GM12865 (cell line): Measurements from ENCODE around the gene DCAF5.
A peak's percentile ranks its signal among the peaks of the same experiment; 100 is the strongest.

Experiments used
- DNase-seq: peaks from one replicate; pipeline ENCODE4 v3.0.0; 2010; ENCODE audit warnings: low read depth
- H3K4me3 ChIP-seq: 2 replicates; pipeline ENCODE4 v1.5.1; 2011; ENCODE audit warnings: mild to moderate bottlenecking, low read depth, low read length, control low read depth
- TF ChIP-seq, protein P1 (sequence below): IDR thresholded peaks from 2 replicates; pipeline ENCODE4 v1.5.1; 2011; ENCODE audit warnings: low read length, control low read depth, low read depth, inconsistent platforms; ENCODE audit not compliant: insufficient read depth; ENCODE audit errors: missing control alignments

Gene DCAF5

DNA sequence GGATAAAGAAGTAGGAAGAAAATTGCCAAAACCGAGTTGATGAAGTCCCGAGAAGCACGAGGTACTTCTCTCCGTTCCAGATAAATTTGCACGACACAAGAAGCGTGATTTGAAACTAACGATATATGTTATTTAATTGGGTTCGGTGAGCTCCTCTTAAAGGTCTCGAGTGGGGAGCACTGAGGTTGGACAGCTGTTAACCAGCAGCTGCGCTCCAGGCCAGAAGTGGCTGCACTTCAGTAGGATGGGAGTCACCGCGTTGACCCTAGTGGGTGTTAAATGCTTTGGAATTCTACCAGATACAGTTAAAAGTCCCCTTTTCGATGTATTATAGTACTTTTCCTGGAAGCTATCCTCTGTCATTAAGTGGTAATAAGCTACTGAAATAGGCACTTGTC, 953 bp upstream of the DCAF5 start:
- peak; percentile 16 for DNase-seq
- TF ChIP-seq, protein P1, sequence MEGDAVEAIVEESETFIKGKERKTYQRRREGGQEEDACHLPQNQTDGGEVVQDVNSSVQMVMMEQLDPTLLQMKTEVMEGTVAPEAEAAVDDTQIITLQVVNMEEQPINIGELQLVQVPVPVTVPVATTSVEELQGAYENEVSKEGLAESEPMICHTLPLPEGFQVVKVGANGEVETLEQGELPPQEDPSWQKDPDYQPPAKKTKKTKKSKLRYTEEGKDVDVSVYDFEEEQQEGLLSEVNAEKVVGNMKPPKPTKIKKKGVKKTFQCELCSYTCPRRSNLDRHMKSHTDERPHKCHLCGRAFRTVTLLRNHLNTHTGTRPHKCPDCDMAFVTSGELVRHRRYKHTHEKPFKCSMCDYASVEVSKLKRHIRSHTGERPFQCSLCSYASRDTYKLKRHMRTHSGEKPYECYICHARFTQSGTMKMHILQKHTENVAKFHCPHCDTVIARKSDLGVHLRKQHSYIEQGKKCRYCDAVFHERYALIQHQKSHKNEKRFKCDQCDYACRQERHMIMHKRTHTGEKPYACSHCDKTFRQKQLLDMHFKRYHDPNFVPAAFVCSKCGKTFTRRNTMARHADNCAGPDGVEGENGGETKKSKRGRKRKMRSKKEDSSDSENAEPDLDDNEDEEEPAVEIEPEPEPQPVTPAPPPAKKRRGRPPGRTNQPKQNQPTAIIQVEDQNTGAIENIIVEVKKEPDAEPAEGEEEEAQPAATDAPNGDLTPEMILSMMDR, result no peak
- H3K4me3 ChIP-seq, result peak overlapping the region; percentile 98

DNA sequence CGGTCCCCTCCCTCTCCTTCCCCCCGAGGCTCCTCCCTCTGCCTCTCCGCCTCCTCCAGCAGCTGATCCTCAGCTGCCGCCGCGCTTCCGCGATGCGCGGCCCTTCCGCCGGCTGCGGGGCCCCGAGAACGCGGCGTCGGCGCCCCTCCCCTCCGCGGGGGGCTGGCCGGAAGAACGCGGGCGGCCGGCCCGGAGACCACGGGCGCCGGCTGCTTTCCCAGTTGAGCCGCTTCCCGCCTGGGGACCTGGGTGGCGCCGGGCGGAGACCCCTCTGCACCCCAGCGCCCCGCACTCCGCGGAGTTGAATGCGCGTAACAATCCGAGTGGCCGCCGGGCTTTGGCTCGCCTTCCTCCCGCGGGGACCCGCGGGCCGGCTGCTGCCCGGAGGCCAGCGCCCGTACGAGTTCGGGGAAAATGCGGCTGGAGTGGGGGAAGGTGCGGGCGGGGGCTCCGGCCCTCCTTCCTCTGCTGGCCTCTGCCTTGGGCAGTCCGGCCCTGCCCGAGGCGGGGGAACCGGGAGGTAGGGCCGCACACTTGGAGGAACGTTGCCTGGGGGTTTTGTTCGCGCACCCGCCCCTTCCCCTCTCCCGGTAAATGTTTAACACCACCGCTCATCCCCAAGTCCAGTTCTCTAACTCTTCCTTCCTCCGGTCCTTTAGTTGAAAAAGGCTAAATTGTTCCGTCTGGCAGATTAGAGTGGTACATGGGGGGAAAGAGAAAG, 393 bp upstream of the DCAF5 start:
- TF ChIP-seq, protein P1, result no peak
- peak; percentile 97 for DNase-seq
- H3K4me3 ChIP-seq, result peak overlapping the region; percentile 98

- H3K4me3 ChIP-seq, result peak overlapping the region; percentile 98
- peak; percentile 62 for DNase-seq
These were observed 578 bp downstream of the DCAF5 start for GRCh38 chr14:69152181-69152901.

DNA sequence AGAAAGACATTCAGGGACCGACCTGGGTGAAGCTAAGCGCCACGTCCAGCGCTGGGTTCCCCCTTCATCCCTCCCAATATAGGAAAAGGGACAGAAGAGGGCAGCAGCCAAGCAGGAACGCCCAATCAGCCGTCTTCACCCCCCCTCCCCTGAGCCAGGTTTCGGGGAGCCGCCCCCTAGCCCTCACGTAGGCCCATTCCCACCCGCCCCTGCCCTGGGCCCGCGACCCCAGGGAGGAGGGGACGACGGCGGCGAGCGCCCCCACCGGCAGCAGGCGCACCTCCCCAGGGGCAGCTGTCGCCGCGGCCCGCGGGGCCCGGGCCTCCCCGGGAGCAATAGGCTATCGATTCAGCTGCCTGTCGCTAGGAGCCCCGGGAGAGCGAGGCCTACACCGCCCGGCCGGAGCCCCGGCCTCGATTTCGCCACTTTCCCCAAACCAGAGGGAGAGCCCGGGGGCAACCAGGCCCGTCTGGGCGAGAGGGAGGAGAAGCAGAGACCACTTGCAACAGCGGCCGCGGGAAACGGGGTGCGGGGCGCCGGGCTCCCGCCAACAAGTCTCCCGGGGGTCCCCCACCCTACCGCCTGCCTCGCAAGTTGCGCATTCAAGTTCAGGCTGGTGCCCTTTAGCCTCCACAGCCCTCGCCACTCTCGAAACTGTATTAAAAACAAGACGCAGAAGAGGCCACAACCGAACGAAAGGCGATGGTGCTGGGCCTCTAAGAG, 1.3 kb downstream of the DCAF5 start:
- TF ChIP-seq, protein P1, result peak; percentile 71
- H3K4me3 ChIP-seq, result peak overlapping the region; percentile 98
- peak; percentile 88 for DNase-seq

More at GRCh38 chr14:69152181-69152901, 578 bp downstream of the DCAF5 start:
- TF ChIP-seq, protein P1, result no peak

- H3K4me3 ChIP-seq, result no peak overlapping the region
- DNase-seq, result no peak
- TF ChIP-seq, protein P1, result no peak
These were observed 3.3 kb downstream of the DCAF5 start for GRCh38 chr14:69149461-69150244.

DNA sequence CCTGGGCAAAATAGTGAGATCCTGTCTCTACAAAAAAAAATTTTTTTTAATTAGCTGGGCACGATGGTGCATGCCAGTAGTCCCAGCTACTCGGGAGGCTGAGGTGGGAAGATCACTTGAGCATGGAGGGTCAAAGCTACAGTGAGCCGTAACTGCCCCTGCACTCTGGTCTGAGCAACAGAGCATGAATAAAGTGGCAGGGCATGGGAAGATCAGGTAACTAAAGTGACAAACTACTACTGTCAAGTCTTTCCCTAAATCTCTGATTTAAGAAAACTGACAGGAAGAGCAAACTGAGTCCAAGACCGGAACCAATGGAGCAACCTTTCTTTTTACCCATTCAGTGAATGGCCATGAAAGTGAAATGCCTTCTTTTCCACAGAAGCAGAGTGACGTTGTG, 10.8 kb downstream of the DCAF5 start:
- TF ChIP-seq, protein P1, result no peak
- DNase-seq, result no peak
- H3K4me3 ChIP-seq, result no peak overlapping the region
